GM19328 (cell line): ENCODE data around the gene ZSCAN12.

Experiments
- ATAC-seq: cut with Tn5 transposase; IDR thresholded peaks from one replicate; pipeline ENCODE4 v1.9.1; 2021; ENCODE audit warnings: mild to moderate bottlenecking, moderate library complexity; ENCODE audit not compliant: unreplicated experiment

Gene ZSCAN12

GRCh38 chr6:28354688-28355554, 44.6 kb downstream of the ZSCAN12 start:
- no peak for ATAC-seq

GRCh38 chr6:28353981-28354676, 45.4 kb downstream of the ZSCAN12 start:
- no peak for ATAC-seq

- ATAC-seq, result no peak
Measured at GRCh38 chr6:28353356-28353755, 46.2 kb downstream of the ZSCAN12 start.

GRCh38 chr6:28351493-28351925, 48.0 kb downstream of the ZSCAN12 start:
- ATAC-seq, result no peak

GRCh38 chr6:28351087-28351486, 48.5 kb downstream of the ZSCAN12 start:
- ATAC-seq, result no peak

GRCh38 chr6:28349892-28350737, 49.4 kb downstream of the ZSCAN12 start, which contains the start of gene ZKSCAN3:
ZKSCAN3 (plus strand) TSS chr6:28349947; CDS start chr6:28359587, 9,640 bp downstream.
- ATAC-seq, result peak; percentile 99

GRCh38 chr6:28349344-28349891, 50.1 kb downstream of the ZSCAN12 start:
- ATAC-seq, result peak; percentile 12

- no peak for ATAC-seq
Measured at GRCh38 chr6:28347119-28347518, 52.4 kb downstream of the ZSCAN12 start.

GRCh38 chr6:28345201-28345600, 54.3 kb downstream of the ZSCAN12 start:
- ATAC-seq, result no peak

- no peak for ATAC-seq
Measured at GRCh38 chr6:28343898-28344677, 55.5 kb downstream of the ZSCAN12 start.

- no peak for ATAC-seq
Measured at GRCh38 chr6:28340310-28341095, 59.0 kb downstream of the ZSCAN12 start.

GRCh38 chr6:28337121-28337520, 62.4 kb downstream of the ZSCAN12 start:
- no peak for ATAC-seq

GRCh38 chr6:28336284-28337120, 63.0 kb downstream of the ZSCAN12 start:
- peak; percentile 43 for ATAC-seq

GRCh38 chr6:28335564-28336283, 63.8 kb downstream of the ZSCAN12 start, which contains the start of gene ZSCAN31:
ZSCAN31 (minus strand) TSS chr6:28336148; CDS start chr6:28329683, 6,465 bp downstream.
- ATAC-seq, result peak; percentile 80

GRCh38 chr6:28335040-28335563, 64.4 kb downstream of the ZSCAN12 start:
- no peak for ATAC-seq

- no peak for ATAC-seq
Measured at GRCh38 chr6:28334286-28335039, 65.1 kb downstream of the ZSCAN12 start.
